Esophagus (tissue), 2 donors: Measurements from ENCODE around the gene PSMD13. TPM values are rescaled to one million over a fixed set of nuclear protein-coding genes. Genes with fewer than 3 reads are reported as not detected.

Source experiments
- H3K27ac ChIP-seq, 2 donors: one replicate each; pipeline ENCODE4 v1.5.1; 2013; ENCODE audit warnings: low read depth in 2 of 2, mild to moderate bottlenecking in 2 of 2, inconsistent platforms in 1 of 2, low read length in 1 of 2, moderate library complexity in 1 of 2
- H3K27me3 ChIP-seq, 2 donors: one replicate each; pipeline ENCODE4 v1.6.1; 2013; ENCODE audit warnings: low read length in 2 of 2, control low read depth in 1 of 2, mild to moderate bottlenecking in 1 of 2; ENCODE audit not compliant: insufficient read depth in 2 of 2, control insufficient read depth in 1 of 2
- H3K36me3 ChIP-seq, 2 donors: one replicate each; pipeline ENCODE4 v1.6.1; 2013; ENCODE audit warnings: low read length in 1 of 2; ENCODE audit not compliant: control insufficient read depth in 2 of 2, insufficient read depth in 2 of 2
- H3K4me1 ChIP-seq, 2 donors: one replicate each; pipeline ENCODE4 v1.6.1; 2013; ENCODE audit warnings: low read length in 1 of 2; ENCODE audit not compliant: control insufficient read depth in 2 of 2, insufficient read depth in 2 of 2
- H3K4me3 ChIP-seq, 2 donors: one replicate each; pipeline ENCODE4 v1.5.1; 2013; ENCODE audit warnings: low read length in 2 of 2, mild to moderate bottlenecking in 2 of 2, low read depth in 1 of 2, moderate library complexity in 1 of 2
- H3K9me3 ChIP-seq, 2 donors: one replicate each; pipeline ENCODE4 v1.6.1; 2013; ENCODE audit warnings: mild to moderate bottlenecking in 2 of 2, low read depth in 1 of 2, low read length in 1 of 2, moderate library complexity in 1 of 2; ENCODE audit not compliant: control insufficient read depth in 2 of 2, insufficient read depth in 1 of 2
- WGBS, 2 donors: extraction: QIAGEN DNeasy Blood & Tissue Kit; methylation state at CpG; one replicate each; pipeline ENCODE4 v1.1.7; 2013; 5-methylcytosine and 5-hydroxymethylcytosine counted together
- polyA plus RNA-seq, 2 donors: library from polyadenylated mRNA; stranded (reverse); fragments of 200-250 nt; gene quantifications; one replicate each; pipeline ENCODE4 v1.2.3, GENCODE V29; 2013
- donor health status: healthy with polysubstance abuse.
- donor health status: Bipolar disorder and iron deficiency.

Gene PSMD13
- polyA plus RNA-seq, 2 donors, result 90.8 to 98.2 TPM

DNA sequence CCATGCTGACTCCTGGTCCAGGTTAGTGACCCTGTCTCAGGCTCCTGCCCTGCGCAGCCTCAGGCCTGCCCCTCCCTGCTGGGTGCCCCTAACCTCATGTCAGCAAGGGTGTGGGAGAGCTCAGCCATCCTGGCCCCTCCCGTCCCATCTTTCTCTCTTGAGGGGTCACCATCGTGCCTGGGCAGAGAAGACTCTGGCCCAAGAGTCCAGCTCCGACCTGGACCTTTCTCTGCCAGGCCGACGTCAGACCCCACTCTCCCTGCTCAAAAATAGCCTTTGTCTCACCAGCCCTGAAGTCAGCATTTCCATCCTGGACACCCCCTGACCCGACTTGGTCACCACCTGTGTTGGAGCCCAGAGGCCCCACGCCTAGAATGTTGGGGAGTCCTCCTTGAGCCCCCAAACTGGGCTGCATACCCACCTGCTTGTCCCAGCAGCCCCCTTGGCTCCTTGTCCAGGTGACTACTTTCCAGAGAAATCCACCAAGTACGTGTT, 39.0 kb upstream of the PSMD13 start:
- H3K4me1 ChIP-seq, result no peaks in the 10 kb centered on the region
- H3K36me3 ChIP-seq, result peaks cover 0 to 3% of the 10 kb centered on the region in 2 donors
- WGBS, 2 donors, result 83 to 85% methylated on average over 9 of the region's 9 CpGs
- no peaks in the 10 kb centered on the region for H3K27me3 ChIP-seq
- no peaks in the 10 kb centered on the region for H3K9me3 ChIP-seq
- no peak overlapping the region for H3K27ac ChIP-seq
- H3K4me3 ChIP-seq, result no peak overlapping the region

- Histone ChIP-seq H3K9me3 (no peaks in the 10 kb centered on the region), H3K27ac (no peak overlapping the region), H3K4me3 (no peak overlapping the region), H3K36me3 (peaks cover 0 to 6% of the 10 kb centered on the region in 2 donors), H3K27me3 (no peaks in the 10 kb centered on the region), H3K4me1 (peaks cover 0 to 2% of the 10 kb centered on the region in 2 donors)
- WGBS, 2 donors, result 84 to 88% methylated on average over 21 of the region's 21 CpGs
Observed at GRCh38 chr11:198236-198806, 38.5 kb upstream of the PSMD13 start.

GRCh38 chr11:199004-199581, 37.7 kb upstream of the PSMD13 start:
- Histone ChIP-seq H3K4me1 (peaks cover under 1 to 4% of the 10 kb centered on the region in 2 donors), H3K9me3 (no peaks in the 10 kb centered on the region), H3K27ac (no peak overlapping the region), H3K4me3 (no peak overlapping the region), H3K36me3 (peaks cover 0 to 14% of the 10 kb centered on the region in 2 donors), H3K27me3 (no peaks in the 10 kb centered on the region)
- WGBS, 2 donors, result 85 to 88% methylated on average over 13 of the region's 13 CpGs

DNA sequence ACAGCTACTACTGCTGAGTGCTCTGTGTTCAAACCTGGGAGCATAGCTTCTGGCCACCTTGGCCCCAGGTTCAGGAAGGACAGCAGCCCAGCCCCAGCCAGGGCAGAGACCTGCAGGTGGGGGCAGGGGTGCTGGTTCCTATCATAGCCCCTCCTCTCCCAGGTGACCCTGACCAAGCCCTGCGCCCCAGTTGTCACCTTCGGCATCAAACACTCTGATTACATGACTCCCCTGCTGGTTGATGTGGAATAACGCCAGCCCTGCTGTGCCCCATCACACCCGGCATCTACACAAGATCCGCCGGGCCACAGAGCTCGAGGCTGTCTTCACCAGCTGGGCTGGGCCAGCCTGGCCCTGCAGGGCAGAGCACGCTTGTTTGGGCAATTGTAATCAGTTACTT, 37.0 kb upstream of the PSMD13 start:
- WGBS, 2 donors, result 62% methylated on average over 8 of the region's 8 CpGs
- no peaks in the 10 kb centered on the region for H3K9me3 ChIP-seq
- peaks cover 4 to 21% of the 10 kb centered on the region in 2 donors for H3K36me3 ChIP-seq
- H3K4me1 ChIP-seq, result peaks cover 2 to 4% of the 10 kb centered on the region in 2 donors
- no peak overlapping the region for H3K27ac ChIP-seq
- no peak overlapping the region for H3K4me3 ChIP-seq
- no peaks in the 10 kb centered on the region for H3K27me3 ChIP-seq

- Histone ChIP-seq H3K9me3 (no peaks in the 10 kb centered on the region), H3K36me3 (peaks cover 6 to 25% of the 10 kb centered on the region in 2 donors), H3K4me1 (peaks cover 4% of the 10 kb centered on the region in 2 donors), H3K27ac (no peak overlapping the region), H3K27me3 (no peaks in the 10 kb centered on the region), H3K4me3 (no peak overlapping the region)
- 88 to 91% methylated on average over 13 of the region's 13 CpGs for WGBS, 2 donors
Observed at GRCh38 chr11:200224-201003, 36.4 kb upstream of the PSMD13 start.

- Histone ChIP-seq H3K36me3 (peaks cover 6 to 25% of the 10 kb centered on the region in 2 donors), H3K27me3 (no peaks in the 10 kb centered on the region), H3K27ac (no peak overlapping the region), H3K4me3 (no peak overlapping the region), H3K4me1 (peaks cover 4 to 13% of the 10 kb centered on the region in 2 donors), H3K9me3 (no peaks in the 10 kb centered on the region)
- WGBS, 2 donors, result 71 to 73% methylated on average over 15 of the region's 15 CpGs
Observed at GRCh38 chr11:201966-202365, 34.8 kb upstream of the PSMD13 start.

- 78 to 79% methylated on average over 8 of the region's 8 CpGs for WGBS, 2 donors
- no peaks in the 10 kb centered on the region for H3K9me3 ChIP-seq
- H3K36me3 ChIP-seq, result peaks cover 6 to 25% of the 10 kb centered on the region in 2 donors
- H3K27ac ChIP-seq, result no peak overlapping the region
- H3K4me1 ChIP-seq, result peaks cover 4 to 13% of the 10 kb centered on the region in 2 donors
- H3K4me3 ChIP-seq, result no peak overlapping the region
- no peaks in the 10 kb centered on the region for H3K27me3 ChIP-seq
Observed at GRCh38 chr11:202490-202889, 34.3 kb upstream of the PSMD13 start.

GRCh38 chr11:203056-203944, 33.5 kb upstream of the PSMD13 start:
- 85 to 90% methylated on average over 7 of the region's 7 CpGs for WGBS, 2 donors
- peaks cover 4 to 13% of the 10 kb centered on the region in 2 donors for H3K4me1 ChIP-seq
- H3K27me3 ChIP-seq, result no peaks in the 10 kb centered on the region
- no peaks in the 10 kb centered on the region for H3K9me3 ChIP-seq
- H3K36me3 ChIP-seq, result peaks cover 6 to 25% of the 10 kb centered on the region in 2 donors
- no peak overlapping the region for H3K4me3 ChIP-seq
- no peak overlapping the region for H3K27ac ChIP-seq
